Stomach (tissue), 4 donors: Measurements from ENCODE around the gene CYP2C9.

Experiments
- CTCF ChIP-seq, 7 experiments: fragments of 450-650 bp in 4 of 7; fragments of 200-600 bp in 3 of 7; sonication (generic) in 3 of 7; IDR thresholded peaks; one replicate each; pipeline ENCODE4 v1.5.1; 2016 to 2019; ENCODE audit warnings: antibody characterized with exemption in 7 of 7, control low read depth in 2 of 7, mild to moderate bottlenecking in 1 of 7
- POLR2AphosphoS5 ChIP-seq, 3 donors: sonication (generic); formaldehyde crosslinking; IDR thresholded peaks; one replicate each; pipeline ENCODE4 v1.6.1; 2016; ENCODE audit warnings: antibody characterized with exemption in 3 of 3

GRCh38 chr10:94902570-94902969 lies 35.9 kb upstream of the CYP2C9 start:
- TF ChIP-seq CTCF (IDR thresholded peaks at IDR 0.05) = no peak
- peak in 1 of 3 donors; percentile 4 for TF ChIP-seq POLR2AphosphoS5 (IDR thresholded peaks at IDR 0.05)
